Measurements from ENCODE around the gene LRRC1. TPM values are rescaled to one million over a fixed set of nuclear protein-coding genes. Genes with fewer than 3 reads are reported as not detected.

Gene LRRC1
- total and polyA plus RNA-seq, 2 experiments from 2014 or later: 11.3 to 16.6 TPM

DNA sequence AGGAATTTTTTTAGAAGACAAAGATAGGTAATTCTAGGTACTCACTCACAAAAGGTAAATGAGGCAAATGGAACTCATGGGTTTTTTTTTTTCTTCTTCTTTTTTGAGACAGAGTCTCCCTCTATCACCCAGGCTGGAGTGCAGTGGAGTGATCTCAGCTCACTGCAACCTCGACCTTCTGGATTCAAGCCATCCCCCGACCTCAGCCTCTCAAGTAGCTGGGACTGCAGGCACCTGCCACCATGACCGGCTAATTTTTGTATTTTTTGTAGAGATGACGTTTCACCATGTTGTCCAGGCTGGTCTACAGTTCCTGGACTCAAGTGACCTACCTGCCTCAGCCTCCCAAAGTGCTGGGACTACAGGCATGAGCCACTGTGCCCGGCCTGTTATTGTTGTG, 126.1 kb downstream of the LRRC1 start:
- Mint-ChIP-seq H3K27me3 (ENCODE audit: insufficient read depth, low read depth, poor library complexity) (no peaks in the 10 kb centered on the region), H3K4me3 (no peak overlapping the region), H3K4me1 (peaks cover 33% of the 10 kb centered on the region), H3K36me3 (ENCODE audit: low read depth) (peaks cover 10% of the 10 kb centered on the region; the same call in 1 of the 3 replicates), H3K9me3 (no peaks in the 10 kb centered on the region), H3K27ac (no peak overlapping the region)
- Histone ChIP-seq H3K4me3 (no peak overlapping the region), H2AFZ (no peak overlapping the region), H3K27ac (ENCODE audit: low read depth) (no peak overlapping the region), H3K36me3 (ENCODE audit: insufficient read depth) (no peaks in the 10 kb centered on the region), H3K4me2 (no peak overlapping the region), H3K79me2 (replicated peaks; ENCODE audit: insufficient read depth) (no peaks in the 10 kb centered on the region), H3K27me3 (ENCODE audit: insufficient read depth) (no peaks in the 10 kb centered on the region), H4K20me1 (replicated peaks; ENCODE audit: insufficient read depth) (no peaks in the 10 kb centered on the region), H3K4me1 (ENCODE audit: insufficient read depth) (peaks cover 33% of the 10 kb centered on the region), H3K9me2 (ENCODE audit: insufficient read depth) (no peaks in the 10 kb centered on the region), H3F3A (replicated peaks; ENCODE audit: low read depth) (no peaks in the 10 kb centered on the region)
- TF ChIP-seq STAT1 (IDR thresholded peaks at IDR 0.05; ENCODE audit: unreplicated experiment): no peak
- TF ChIP-seq JUNB (IDR thresholded peaks at IDR 0.05; ENCODE audit: unreplicated experiment): no peak
- TF ChIP-seq CREB1 (CRISPR knock-in tag; IDR thresholded peaks at IDR 0.05; ENCODE audit: low read depth): no peak
- no peak for TF ChIP-seq EZH2phosphoT487 (IDR thresholded peaks at IDR 0.05; ENCODE audit: unreplicated experiment)
- TF ChIP-seq, protein P1, sequence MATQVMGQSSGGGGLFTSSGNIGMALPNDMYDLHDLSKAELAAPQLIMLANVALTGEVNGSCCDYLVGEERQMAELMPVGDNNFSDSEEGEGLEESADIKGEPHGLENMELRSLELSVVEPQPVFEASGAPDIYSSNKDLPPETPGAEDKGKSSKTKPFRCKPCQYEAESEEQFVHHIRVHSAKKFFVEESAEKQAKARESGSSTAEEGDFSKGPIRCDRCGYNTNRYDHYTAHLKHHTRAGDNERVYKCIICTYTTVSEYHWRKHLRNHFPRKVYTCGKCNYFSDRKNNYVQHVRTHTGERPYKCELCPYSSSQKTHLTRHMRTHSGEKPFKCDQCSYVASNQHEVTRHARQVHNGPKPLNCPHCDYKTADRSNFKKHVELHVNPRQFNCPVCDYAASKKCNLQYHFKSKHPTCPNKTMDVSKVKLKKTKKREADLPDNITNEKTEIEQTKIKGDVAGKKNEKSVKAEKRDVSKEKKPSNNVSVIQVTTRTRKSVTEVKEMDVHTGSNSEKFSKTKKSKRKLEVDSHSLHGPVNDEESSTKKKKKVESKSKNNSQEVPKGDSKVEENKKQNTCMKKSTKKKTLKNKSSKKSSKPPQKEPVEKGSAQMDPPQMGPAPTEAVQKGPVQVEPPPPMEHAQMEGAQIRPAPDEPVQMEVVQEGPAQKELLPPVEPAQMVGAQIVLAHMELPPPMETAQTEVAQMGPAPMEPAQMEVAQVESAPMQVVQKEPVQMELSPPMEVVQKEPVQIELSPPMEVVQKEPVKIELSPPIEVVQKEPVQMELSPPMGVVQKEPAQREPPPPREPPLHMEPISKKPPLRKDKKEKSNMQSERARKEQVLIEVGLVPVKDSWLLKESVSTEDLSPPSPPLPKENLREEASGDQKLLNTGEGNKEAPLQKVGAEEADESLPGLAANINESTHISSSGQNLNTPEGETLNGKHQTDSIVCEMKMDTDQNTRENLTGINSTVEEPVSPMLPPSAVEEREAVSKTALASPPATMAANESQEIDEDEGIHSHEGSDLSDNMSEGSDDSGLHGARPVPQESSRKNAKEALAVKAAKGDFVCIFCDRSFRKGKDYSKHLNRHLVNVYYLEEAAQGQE (IDR thresholded peaks at IDR 0.05; ENCODE audit: unreplicated experiment): no peak
- TF ChIP-seq ZNF114 (CRISPR knock-in tag; IDR thresholded peaks at IDR 0.05): no peak
- no peak for TF ChIP-seq NANOG (IDR thresholded peaks at IDR 0.05; ENCODE audit: borderline replicate concordance)
- ATAC-seq (no peak), DNase-seq (ENCODE audit: low spot score) (no peak)

DNA sequence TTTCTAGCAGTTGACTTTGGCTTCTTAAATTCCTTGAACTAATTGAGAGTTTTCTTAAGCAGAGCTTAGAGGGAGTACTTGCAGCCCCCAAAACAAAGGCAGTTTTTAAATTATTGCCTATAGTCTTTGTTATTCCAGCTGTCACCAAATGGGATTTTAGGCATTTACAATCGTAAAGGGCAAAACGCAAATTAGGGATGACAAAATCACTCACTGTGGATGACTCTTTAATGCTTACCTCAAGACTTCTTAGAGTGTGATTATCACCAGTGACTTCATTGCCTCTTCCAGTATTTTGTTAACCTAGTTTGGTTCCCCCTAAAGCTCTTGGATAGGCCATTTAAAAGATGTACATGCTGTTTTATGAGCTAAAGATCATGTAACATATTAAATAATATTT, 126.8 kb downstream of the LRRC1 start:
- no peak overlapping the region for H3K27ac Mint-ChIP-seq
- H3K9me2 ChIP-seq (ENCODE audit: insufficient read depth): no peaks in the 10 kb centered on the region
- peaks cover 10% of the 10 kb centered on the region; the same call in 1 of the 3 replicates for H3K36me3 Mint-ChIP-seq (ENCODE audit: low read depth)
- H3K4me2 ChIP-seq: 0 out of 2 replicates have a peak overlapping the region, but pooled peaks have one; percentile 2
- no peak overlapping the region for H3K27ac ChIP-seq (ENCODE audit: low read depth)
- peaks cover 33% of the 10 kb centered on the region for H3K4me1 ChIP-seq (ENCODE audit: insufficient read depth)
- no peak for ATAC-seq
- no peaks in the 10 kb centered on the region for H3K27me3 ChIP-seq (ENCODE audit: insufficient read depth)
- no peaks in the 10 kb centered on the region for H4K20me1 ChIP-seq (replicated peaks; ENCODE audit: insufficient read depth)
- TF ChIP-seq ZNF331 (CRISPR knock-in tag; IDR thresholded peaks at IDR 0.05; ENCODE audit: low read depth) (no peak), CREB1 (CRISPR knock-in tag; IDR thresholded peaks at IDR 0.05; ENCODE audit: low read depth) (no peak), STAT1 (IDR thresholded peaks at IDR 0.05; ENCODE audit: unreplicated experiment) (no peak), NANOG (IDR thresholded peaks at IDR 0.05; ENCODE audit: borderline replicate concordance) (no peak)
- TF ChIP-seq, protein P2, sequence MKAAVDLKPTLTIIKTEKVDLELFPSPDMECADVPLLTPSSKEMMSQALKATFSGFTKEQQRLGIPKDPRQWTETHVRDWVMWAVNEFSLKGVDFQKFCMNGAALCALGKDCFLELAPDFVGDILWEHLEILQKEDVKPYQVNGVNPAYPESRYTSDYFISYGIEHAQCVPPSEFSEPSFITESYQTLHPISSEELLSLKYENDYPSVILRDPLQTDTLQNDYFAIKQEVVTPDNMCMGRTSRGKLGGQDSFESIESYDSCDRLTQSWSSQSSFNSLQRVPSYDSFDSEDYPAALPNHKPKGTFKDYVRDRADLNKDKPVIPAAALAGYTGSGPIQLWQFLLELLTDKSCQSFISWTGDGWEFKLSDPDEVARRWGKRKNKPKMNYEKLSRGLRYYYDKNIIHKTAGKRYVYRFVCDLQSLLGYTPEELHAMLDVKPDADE (IDR thresholded peaks at IDR 0.05): no peak
- TF ChIP-seq, protein P3, sequence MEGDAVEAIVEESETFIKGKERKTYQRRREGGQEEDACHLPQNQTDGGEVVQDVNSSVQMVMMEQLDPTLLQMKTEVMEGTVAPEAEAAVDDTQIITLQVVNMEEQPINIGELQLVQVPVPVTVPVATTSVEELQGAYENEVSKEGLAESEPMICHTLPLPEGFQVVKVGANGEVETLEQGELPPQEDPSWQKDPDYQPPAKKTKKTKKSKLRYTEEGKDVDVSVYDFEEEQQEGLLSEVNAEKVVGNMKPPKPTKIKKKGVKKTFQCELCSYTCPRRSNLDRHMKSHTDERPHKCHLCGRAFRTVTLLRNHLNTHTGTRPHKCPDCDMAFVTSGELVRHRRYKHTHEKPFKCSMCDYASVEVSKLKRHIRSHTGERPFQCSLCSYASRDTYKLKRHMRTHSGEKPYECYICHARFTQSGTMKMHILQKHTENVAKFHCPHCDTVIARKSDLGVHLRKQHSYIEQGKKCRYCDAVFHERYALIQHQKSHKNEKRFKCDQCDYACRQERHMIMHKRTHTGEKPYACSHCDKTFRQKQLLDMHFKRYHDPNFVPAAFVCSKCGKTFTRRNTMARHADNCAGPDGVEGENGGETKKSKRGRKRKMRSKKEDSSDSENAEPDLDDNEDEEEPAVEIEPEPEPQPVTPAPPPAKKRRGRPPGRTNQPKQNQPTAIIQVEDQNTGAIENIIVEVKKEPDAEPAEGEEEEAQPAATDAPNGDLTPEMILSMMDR (conservative IDR thresholded peaks at IDR 0.05; ENCODE audit: low read depth in 2 of 2): no peak
- peaks cover 33% of the 10 kb centered on the region for H3K4me1 Mint-ChIP-seq
- no peaks in the 10 kb centered on the region for H3K79me2 ChIP-seq (replicated peaks; ENCODE audit: insufficient read depth)
- DNase-seq (ENCODE audit: low spot score): no peak
- H2AFZ ChIP-seq: no peak overlapping the region
- no peaks in the 10 kb centered on the region for H3K9me3 Mint-ChIP-seq
- no peak overlapping the region for H3K4me3 ChIP-seq
- no peaks in the 10 kb centered on the region for H3K36me3 ChIP-seq (ENCODE audit: insufficient read depth)
- no peak overlapping the region for H3K4me3 Mint-ChIP-seq
- no peaks in the 10 kb centered on the region for H3K27me3 Mint-ChIP-seq (ENCODE audit: insufficient read depth, low read depth, poor library complexity)
- no peaks in the 10 kb centered on the region for H3F3A ChIP-seq (replicated peaks; ENCODE audit: low read depth)
